PFSK-1 (cell line): ENCODE results near the gene MRLN.

Source experiments
- REST ChIP-seq, 2 experiments: IDR thresholded peaks; 2 replicates each; pipeline versions ENCODE4 v1.6.1 to v1.8.0; 2011 to 2012; ENCODE audit warnings: low read depth in 2 of 2, low read length in 2 of 2, control low read depth in 1 of 2, inconsistent platforms in 1 of 2, mild to moderate bottlenecking in 1 of 2, moderate library complexity in 1 of 2; ENCODE audit not compliant: insufficient read depth in 1 of 2
- SIN3A ChIP-seq: IDR thresholded peaks from 2 replicates; pipeline ENCODE4 v1.6.1; 2012; ENCODE audit warnings: mild to moderate bottlenecking, low read length, moderate library complexity, borderline replicate concordance; ENCODE audit not compliant: insufficient read depth
- TAF1 ChIP-seq: IDR thresholded peaks from 2 replicates; pipeline ENCODE4 v1.6.1; 2012; ENCODE audit warnings: low read length, control low read depth, borderline replicate concordance; ENCODE audit not compliant: insufficient read depth

GRCh38 chr10:59724098-59724938 lies 28.9 kb downstream of the MRLN start:
- TF ChIP-seq REST (IDR thresholded peaks at IDR 0.05; ENCODE audit: insufficient read depth in 1 of 2, low read depth in 2 of 2, low read length in 2 of 2), result no peak
- TF ChIP-seq TAF1, result no peak
- no peak for TF ChIP-seq SIN3A
